Measurements from ENCODE around the gene SCLT1. TPM values are rescaled to one million over a fixed set of nuclear protein-coding genes. Genes with fewer than 3 reads are reported as not detected.

SCLT1 gene
- total and polyA plus RNA-seq, 2 of the 4 experiments (the other 2 are of a cell fraction), result 4.9 to 7.7 TPM

GRCh38 chr4:128837198-128837597 is 256.1 kb downstream of the SCLT1 start:
- no peak for DNase-seq
- Histone ChIP-seq H3K4me3 (ENCODE audit: insufficient read depth, low read depth, low read length) (no peak overlapping the region), H3K9me3 (ENCODE audit: control insufficient read depth, insufficient read depth, low read length) (no peaks in the 10 kb centered on the region), H3K27me3 (ENCODE audit: control insufficient read depth, insufficient read depth, low read length) (no peaks in the 10 kb centered on the region), H3K27ac (ENCODE audit: insufficient read depth, low read length) (no peak overlapping the region), H3K4me1 (ENCODE audit: control insufficient read depth, insufficient read depth, low read length) (peaks cover 10% of the 10 kb centered on the region), H3K4me2 (ENCODE audit: low read depth, low read length) (no peak overlapping the region), H3K18ac (ENCODE audit: low read depth, low read length) (no peak overlapping the region), H2BK15ac (ENCODE audit: low read depth, low read length) (no peak overlapping the region), H3K9ac (ENCODE audit: low read depth, low read length) (no peak overlapping the region), H3K56ac (ENCODE audit: extremely low read depth, insufficient read depth, low read length) (no peak overlapping the region), H2BK20ac (ENCODE audit: low read depth, low read length) (no peak overlapping the region), H3K23ac (ENCODE audit: low read depth, low read length) (no peak overlapping the region), H4K91ac (ENCODE audit: insufficient read depth, low read depth, low read length) (no peak overlapping the region), H3K4ac (ENCODE audit: low read depth, low read length) (no peak overlapping the region), H4K5ac (ENCODE audit: low read depth, low read length) (no peak overlapping the region), H3K14ac (replicated peaks; ENCODE audit: low read depth, low read length) (no peak overlapping the region), H3K9me1 (ENCODE audit: insufficient read depth, low read length) (peaks cover 9% of the 10 kb centered on the region), H4K8ac (ENCODE audit: low read depth in 2 of 2, low read length in 2 of 2) (peak overlapping the region in 1 of 2 experiments; percentile 5; a peak in 1 of 4 replicates), H2AK5ac (ENCODE audit: low read depth, low read length) (no peak overlapping the region), H3K36me3 (ENCODE audit: control insufficient read depth, insufficient read depth, low read length) (peaks cover 22% of the 10 kb centered on the region), H2BK5ac (ENCODE audit: low read depth, low read length, poor library complexity, severe bottlenecking) (no peak overlapping the region), H4K20me1 (ENCODE audit: insufficient read depth, low read length) (peaks cover 20% of the 10 kb centered on the region; the same call in 1 of the 2 replicates), H2AFZ (replicated peaks; ENCODE audit: low read length, poor library complexity) (no peak overlapping the region), H2AK9ac (replicated peaks; ENCODE audit: low read depth, low read length, poor library complexity) (no peak overlapping the region), H3K79me1 (ENCODE audit: low read depth in 1 of 2, low read length in 2 of 2) (peaks cover 66 to 87% of the 10 kb centered on the region in 2 experiments), H2BK120ac (ENCODE audit: low read depth, low read length) (no peak overlapping the region)
- POLR2A ChIA-PET (ENCODE audit: unreplicated experiment), result interaction anchor here (0.7 kb wide), 1 partner anchor 25 kb away, joined by 3 read pairs; no protein-coding TSS in a partner anchor
- CTCF ChIA-PET, result no interaction called here
- intact Hi-C loops (cut with micrococcal nuclease) (no loop called here), dilution Hi-C loops (cut with HindIII; ENCODE audit: low sequenced_read_pairs, unreplicated experiment) (no loop called here), in situ Hi-C loops (cut with MboI; ENCODE audit: low sequenced_read_pairs) (no loop called here)
- no TSS peak for BruUV-seq (replicated peaks)
- no peak for TF ChIP-seq CEBPB (IDR thresholded peaks at IDR 0.05; ENCODE audit: low read depth, low read length)
- no peak for TF ChIP-seq ELK1 (IDR thresholded peaks at IDR 0.05; ENCODE audit: borderline replicate concordance, low read depth, low read length)
- no peak for TF ChIP-seq MXI1 (IDR thresholded peaks at IDR 0.05; ENCODE audit: borderline replicate concordance, low read depth, low read length)
- TF ChIP-seq CTCF (conservative IDR thresholded peaks at IDR 0.05; ENCODE audit: low read depth, low read length), result no peak
- TF ChIP-seq RCOR1 (IDR thresholded peaks at IDR 0.05; ENCODE audit: insufficient replicate concordance, low read length), result no peak
- no peak for TF ChIP-seq FOS (IDR thresholded peaks at IDR 0.05; ENCODE audit: low read depth, low read length)
- no peak for TF ChIP-seq MAZ (IDR thresholded peaks at IDR 0.05; ENCODE audit: borderline replicate concordance, low read depth, low read length)
- no peak for TF ChIP-seq USF2 (IDR thresholded peaks at IDR 0.05; ENCODE audit: low read depth, low read length)
- TF ChIP-seq SMC3 (IDR thresholded peaks at IDR 0.05; ENCODE audit: low read depth, low read length), result no peak
- no peak for TF ChIP-seq NFE2L2 (IDR thresholded peaks at IDR 0.05; ENCODE audit: low read depth, low read length)
- no peak for TF ChIP-seq RAD21 (IDR thresholded peaks at IDR 0.05; ENCODE audit: low read length)
- no peak for TF ChIP-seq MAFK (IDR thresholded peaks at IDR 0.05; ENCODE audit: low read depth, low read length)
- TF ChIP-seq BHLHE40 (IDR thresholded peaks at IDR 0.05; ENCODE audit: low read depth, low read length), result no peak
- TF ChIP-seq POLR2A (IDR thresholded peaks at IDR 0.05; ENCODE audit: low read depth, low read length), result no peak
- no peak for TF ChIP-seq RFX5 (IDR thresholded peaks at IDR 0.05; ENCODE audit: low read depth, low read length)
- no peak for TF ChIP-seq CHD1 (IDR thresholded peaks at IDR 0.05; ENCODE audit: low read depth, low read length)
- WGBS, 2 experiments (ENCODE audit: extremely low coverage in 2 of 2, insufficient read length in 1 of 2), result 100% methylated on average over 1 of the region's 2 CpGs; no CpG with 5 or more reads in 1 of the 2 experiments
- ATAC-seq (ENCODE audit: low read depth), result no peak; the same call in 1 of the 2 replicates
